GM18873 (cell line): ENCODE data around the gene MPZL3.

Experiments used
- ATAC-seq: cut with Tn5 transposase; IDR thresholded peaks from one replicate; pipeline ENCODE4 v1.9.1; 2021; ENCODE audit warnings: mild to moderate bottlenecking, moderate library complexity, moderate number of reproducible peaks; ENCODE audit not compliant: unreplicated experiment, low FRiP score

MPZL3 gene

GRCh38 chr11:118233850-118234249 lies 18.3 kb downstream of the MPZL3 start:
- no peak for ATAC-seq

DNA sequence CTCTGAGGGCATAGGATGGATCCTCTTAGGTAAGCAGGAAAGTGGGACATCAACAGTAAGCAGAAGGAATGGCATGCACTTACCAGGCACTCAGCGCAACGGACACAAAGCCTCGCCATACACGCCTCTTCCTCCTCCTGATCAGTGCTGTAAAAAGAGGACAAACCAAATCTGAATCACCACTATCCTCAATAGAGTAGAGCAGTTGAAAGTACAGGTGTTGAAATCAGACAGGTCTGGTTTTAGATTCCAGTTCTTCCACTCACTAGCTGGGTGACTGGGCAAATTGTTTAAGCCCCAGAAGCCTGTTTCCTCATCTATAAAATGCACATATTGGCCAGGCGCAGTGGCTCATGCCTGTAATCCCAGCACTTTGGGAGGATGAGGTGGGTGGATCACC lies 18.8 kb downstream of the MPZL3 start:
- ATAC-seq: no peak

- no peak for ATAC-seq
Measured at GRCh38 chr11:118232659-118233058, 19.5 kb downstream of the MPZL3 start.

GRCh38 chr11:118231461-118231860 lies 20.7 kb downstream of the MPZL3 start:
- ATAC-seq: no peak

- no peak for ATAC-seq
Measured at GRCh38 chr11:118230088-118230487, 22.1 kb downstream of the MPZL3 start.

- no peak for ATAC-seq
Measured at GRCh38 chr11:118229274-118229847, 22.8 kb downstream of the MPZL3 start.

DNA sequence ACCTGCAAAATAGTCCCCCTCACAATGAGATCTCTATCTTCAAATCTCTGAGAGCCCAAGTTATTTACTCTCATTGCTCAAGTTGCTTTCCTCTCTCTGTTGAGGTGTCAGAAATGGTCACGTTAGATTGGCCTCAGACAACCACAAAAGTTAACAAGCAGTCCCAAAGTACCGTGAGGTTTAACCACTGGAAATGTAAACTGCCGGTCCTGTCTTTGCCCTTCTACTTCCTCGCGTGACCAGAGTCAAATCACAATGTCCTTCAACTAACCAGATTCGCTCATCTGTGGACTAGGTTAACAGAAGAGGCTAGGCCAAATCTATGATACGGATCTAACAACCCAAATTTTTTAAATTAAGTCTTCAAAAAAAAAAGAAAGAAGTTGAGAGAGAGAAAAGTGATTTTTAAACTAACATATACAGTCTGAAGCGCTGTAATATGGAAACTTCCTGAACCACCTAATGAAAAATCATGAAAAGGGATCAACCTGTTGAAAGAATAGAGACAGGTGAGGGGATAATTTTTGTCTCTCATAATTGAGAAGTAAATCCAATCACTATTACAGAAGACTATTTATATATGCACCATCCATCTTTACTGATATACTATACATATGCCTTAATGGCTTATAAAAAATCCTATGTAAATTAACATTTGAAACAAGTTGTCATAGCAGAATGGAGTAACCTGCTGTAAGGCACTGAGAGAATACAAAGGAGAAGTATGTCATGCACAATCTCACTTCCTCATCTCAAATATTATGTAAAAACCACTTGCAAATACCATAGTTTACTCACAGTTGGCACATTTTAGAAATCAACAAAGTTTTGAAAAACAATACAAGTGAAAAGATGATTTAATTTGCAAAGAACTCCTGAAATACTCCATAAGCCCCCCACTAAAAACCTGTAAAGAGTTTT lies 24.0 kb downstream of the MPZL3 start:
- ATAC-seq: no peak

- ATAC-seq: no peak
Measured at GRCh38 chr11:118226781-118227180, 25.4 kb downstream of the MPZL3 start.

DNA sequence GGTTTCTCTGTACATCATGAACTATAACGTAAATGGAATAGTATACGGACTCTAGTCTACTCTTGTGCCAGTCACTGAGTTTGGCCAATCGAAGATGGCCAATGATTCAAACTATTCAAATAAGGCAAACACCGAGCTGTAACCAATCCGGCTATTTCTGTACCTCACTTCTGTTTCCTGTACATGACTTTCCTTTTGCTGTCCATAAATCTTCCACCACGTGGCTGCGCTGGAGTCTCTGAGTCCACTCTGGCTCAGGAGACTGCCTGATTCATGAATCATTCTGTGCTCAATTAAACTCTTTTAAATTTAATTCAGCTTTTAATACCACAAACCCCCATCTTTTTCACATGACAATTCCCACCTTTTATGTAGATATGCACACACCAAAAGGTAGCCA lies 25.9 kb downstream of the MPZL3 start:
- ATAC-seq: no peak

DNA sequence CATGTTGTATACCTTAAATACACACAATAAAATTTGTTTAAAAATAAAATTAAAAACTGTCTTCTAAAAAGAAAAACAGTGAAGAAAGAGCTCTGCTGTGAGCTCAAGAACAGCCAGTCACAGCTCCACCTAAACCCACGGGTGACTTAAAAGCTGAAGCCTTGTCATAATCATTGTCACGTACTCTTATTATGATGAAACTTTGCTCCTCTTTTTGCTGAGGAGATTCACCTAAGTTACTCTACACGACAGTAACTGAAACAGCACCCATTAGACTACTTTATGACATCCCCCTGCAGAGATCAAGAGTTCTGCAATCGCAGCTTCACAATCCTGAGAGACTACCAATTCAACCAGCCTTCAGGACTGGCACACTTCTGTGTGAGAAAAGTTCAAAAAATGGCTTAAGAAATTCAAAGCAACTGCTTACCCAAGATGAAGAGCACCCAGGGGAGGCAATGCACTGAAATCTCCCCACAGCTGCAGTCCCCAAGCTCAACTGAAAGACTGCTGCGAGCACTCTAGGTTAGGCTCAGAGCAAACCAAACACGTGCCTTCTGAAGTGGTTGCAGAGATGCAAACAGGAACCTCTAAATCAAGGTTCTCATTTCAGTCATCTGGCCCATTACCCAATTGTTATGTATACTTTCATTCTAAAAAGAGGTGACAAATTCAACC lies 27.5 kb downstream of the MPZL3 start, which contains the start of gene JAML:
TSS of gene JAML (minus strand) at position 501 of the 678 bp plus-strand sequence. CDS start 10,145 bp downstream, outside the sequence.
- ATAC-seq: peak; percentile 40

GRCh38 chr11:118223992-118224391 lies 28.2 kb downstream of the MPZL3 start:
- ATAC-seq: no peak

- ATAC-seq: no peak
Measured at GRCh38 chr11:118223570-118223969, 28.6 kb downstream of the MPZL3 start.

DNA sequence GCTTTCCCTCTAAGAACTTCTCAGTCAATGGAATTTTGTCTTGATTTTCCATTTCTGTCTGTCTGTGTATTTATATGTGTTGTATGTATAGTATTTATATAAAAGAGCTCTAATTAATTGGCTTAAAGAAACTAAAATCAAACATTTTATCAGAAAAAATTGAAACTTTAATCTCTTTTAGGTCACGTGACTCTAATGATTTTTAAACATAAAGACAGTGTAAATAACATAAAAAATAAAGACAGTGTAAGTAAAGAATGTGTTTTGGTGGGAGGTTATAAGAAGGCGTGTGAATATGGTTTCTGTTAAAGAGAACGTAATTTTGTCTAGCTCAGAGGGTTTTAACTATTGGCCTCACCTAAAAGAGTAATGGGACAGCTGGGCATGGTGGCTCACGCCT lies 29.7 kb downstream of the MPZL3 start:
- ATAC-seq: no peak

DNA sequence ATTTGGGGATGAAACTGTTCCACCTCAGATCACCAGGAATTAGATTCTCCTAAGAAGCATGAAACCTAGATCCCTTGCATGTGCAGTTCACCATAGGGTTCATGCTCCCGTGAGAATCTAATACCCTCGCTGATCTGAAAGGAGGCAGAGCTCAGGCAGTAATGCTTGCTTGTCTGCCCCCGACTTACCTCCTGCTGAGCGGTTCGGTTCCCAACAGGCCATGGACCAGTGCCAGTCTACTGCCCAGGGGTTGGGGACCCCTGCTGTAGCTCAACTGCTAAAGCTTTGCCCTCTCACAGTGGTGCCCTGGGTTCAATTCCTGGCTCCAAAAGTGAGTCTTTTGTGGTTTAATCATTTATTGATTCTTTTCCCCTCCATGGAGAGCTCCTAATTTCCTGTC lies 30.7 kb downstream of the MPZL3 start:
- ATAC-seq: no peak

DNA sequence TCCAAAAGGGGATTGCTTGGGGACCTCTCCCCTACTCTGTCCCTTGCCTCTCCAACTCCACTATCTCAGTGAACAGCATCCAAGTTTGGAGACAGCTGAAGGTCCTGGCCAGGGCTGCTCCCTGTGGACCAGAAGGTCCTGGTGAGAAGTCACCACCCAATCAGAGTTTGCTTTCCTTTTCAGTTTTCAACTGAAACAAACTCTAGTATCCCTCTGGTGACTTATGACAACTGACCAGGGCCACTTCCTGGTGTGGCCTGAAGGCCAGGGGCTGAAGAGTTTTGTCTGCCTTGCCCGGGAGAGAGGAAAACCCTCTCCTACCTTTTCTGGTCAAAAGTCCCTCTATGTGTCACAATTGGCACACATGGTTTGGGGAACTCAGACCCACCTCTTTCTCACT lies 32.4 kb downstream of the MPZL3 start:
- ATAC-seq: no peak

GRCh38 chr11:118219244-118219643 lies 32.9 kb downstream of the MPZL3 start:
- ATAC-seq: no peak

DNA sequence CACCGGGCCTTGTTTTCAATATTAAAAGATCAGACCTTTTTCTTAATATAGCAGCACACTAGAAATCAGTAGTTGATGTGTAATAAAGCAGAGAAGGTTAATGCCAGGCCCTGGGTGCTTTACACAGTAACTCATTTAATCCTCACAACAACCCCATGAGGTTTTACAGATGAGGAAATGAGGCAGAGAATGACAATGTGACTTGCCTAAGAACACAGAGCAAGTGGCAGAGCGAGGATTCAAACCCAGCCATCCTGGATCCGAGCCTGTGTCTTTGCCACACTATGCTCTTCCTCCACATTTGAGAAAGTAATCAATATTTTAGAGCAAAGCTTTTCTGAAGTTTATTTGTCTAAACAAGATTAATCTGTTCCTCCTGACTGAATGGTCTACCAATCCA lies 34.6 kb downstream of the MPZL3 start:
- ATAC-seq: no peak

GRCh38 chr11:118216621-118217481 lies 35.3 kb downstream of the MPZL3 start:
- ATAC-seq: no peak

DNA sequence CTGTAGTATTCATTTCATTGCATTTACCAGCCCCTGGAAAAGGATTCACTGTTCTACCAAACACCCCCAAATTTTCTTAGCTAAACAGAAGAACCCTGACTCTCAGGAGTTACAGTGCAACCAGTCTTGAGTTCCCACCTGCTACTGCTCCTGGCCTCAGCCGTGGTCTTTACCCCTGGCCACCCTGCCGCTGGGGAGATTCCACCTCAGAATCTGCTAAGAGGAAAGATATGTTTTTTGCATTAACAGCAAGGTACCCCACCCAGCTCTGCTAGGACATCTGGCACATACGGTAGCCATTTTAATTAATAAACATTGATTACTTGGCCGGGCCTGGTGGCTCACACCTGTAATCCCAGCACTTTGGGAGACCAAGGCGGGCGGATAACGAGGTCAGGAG lies 36.4 kb downstream of the MPZL3 start:
- no peak for ATAC-seq

DNA sequence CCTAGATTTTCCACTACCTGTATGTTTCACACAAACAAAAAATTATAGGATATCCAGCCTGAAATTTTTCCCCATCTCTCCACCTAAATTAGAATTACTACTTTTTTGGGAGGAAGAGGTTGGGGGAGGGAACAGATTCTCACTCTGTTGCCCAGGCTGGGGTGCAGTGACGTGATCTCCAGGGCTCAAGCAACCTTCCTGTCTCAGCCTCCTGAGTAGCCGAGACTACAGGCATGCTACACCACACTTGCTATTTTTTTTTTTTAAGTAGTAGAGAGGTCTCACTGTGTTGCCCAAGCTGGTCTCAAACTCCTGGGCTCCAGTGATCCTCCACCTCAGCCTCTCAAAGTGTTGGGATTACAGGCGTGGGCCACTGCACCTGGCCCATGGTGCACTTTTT lies 36.9 kb downstream of the MPZL3 start:
- no peak for ATAC-seq
